NCI-H1436 (cell line): Measurements from ENCODE around the gene PIP4K2C.
A peak's percentile ranks its signal among the peaks of the same experiment; 100 is the strongest.
"Not testable (repeated sequence)": the region's sequence is repeated elsewhere in the genome, so short reads cannot be mapped to it uniquely, and the experiment has no call there.

Experiments used
- DNase-seq: peaks from one replicate; lab custom pipeline; 2025; lab: John Stamatoyannopoulos, UW

PIP4K2C gene

DNA sequence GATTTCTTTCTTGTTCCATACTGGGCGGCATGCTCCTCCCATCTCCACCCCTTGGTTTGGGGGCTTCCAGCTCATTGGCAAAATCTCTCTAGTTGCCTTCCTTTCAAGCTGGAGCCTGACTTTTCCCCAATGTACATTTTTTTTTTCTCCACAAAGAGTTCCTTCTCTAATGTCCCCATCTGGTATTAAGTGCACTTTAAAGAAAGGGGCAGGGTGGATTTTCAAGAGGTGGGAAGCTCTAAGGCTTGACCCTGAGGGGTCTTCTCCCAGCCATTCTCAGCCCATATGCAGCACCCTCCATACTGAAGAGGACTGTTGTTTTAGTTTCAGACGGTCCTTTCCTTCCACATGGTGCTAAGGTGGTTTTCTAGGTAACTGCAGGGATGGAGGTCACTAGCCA is 5.8 kb upstream of the PIP4K2C start:
- DNase-seq: no peak

DNA sequence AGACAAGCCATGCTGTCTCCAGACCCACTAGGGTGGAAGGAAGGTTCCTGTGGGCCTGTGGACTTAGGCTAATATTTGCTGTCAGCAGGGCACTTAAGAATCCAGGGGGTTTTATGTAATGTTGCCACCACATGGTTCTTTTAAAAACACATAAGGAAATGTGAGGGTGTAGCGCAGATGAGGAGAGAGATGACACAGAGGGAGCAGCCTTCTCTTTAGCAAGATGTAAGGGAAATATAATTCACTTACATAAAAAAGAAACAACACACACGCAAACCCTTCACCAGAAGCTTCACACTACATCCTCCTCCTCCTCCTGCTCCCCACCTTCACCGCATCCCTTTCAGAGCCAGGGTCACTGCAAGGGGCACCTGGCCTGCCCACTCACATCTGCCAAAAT is 4.9 kb upstream of the PIP4K2C start:
- no peak for DNase-seq

DNA sequence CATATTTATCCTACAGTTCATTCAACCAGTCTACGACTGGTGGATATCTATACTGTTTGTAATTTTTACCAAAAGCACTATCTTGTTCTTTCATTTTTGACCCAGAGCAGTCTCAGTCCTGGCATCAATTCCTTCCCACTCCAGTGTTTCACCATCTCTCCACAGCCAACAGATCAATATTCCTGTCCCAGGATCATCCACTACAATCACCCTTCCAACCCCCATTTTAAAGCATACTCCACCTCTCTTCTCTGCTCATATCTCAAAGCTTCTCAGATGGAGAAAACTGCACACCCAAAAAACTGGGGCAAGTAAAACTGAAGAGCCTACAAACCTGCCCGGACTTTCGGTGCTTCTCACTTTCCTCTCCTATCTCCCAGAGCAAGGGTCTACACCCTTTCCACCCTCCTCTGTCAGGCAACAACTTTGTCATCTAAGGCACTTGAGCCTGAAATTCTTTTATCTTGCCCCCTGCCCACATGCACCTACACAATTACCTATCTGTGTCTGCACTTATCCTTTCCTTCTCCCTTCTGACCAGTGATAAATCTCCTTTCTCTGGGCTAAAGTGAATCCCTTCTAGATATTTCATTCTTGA is 4.1 kb upstream of the PIP4K2C start:
- DNase-seq: no peak

- not testable (repeated sequence) for DNase-seq
These were observed 1.9 kb upstream of the PIP4K2C start for GRCh38 chr12:57588951-57589610.

- DNase-seq: no peak
These were observed 521 bp upstream of the PIP4K2C start for GRCh38 chr12:57590479-57590863.

DNA sequence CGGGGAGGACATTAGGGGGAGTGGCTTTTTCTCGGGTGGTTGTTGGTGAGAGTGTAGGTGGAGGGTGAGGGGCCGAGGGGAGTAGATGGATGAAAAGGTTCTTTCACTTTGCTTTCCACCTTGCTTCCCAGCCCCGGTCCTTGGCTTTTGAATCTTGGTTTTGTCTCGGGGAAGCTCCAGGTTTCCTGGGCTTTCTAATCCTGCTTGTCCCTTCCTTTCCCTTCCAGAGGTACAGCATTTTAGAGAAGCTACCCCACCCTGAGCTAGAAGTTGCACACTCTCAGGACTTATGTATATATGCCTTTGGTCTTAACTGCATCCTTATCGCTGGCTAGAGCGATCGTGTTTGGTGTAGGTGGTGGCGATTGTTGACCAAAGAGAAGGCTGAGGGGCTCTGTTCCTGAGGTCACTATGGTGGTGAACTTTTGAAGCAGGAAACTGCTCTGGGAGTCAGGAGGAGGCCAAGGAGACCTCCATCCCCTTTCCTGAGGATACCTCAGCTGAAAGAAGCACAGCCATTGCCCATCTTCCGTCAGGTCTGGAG is 862 bp downstream of the PIP4K2C start:
- DNase-seq: no peak

- DNase-seq: no peak
These were observed 1.7 kb downstream of the PIP4K2C start for GRCh38 chr12:57592551-57593165.

DNA sequence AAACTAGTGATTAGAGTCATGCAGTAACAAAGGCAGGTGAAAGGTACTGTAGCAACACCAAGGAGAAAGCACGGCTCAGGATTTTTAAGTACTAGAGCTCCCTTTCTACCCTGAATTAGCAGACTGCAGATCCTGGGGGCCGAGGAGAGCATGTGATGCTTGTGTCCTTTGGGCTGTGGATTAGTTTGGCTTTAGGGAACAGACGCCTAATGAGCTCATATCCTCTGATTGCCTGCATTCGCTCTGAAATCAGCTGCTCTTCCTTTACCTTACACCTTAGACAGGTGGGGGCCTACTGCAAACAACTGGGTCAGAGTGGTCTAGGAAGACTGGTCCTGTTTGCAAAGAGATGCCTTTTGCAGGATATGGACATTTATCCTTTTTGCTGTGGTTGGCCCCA is 2.2 kb downstream of the PIP4K2C start:
- no peak for DNase-seq

DNA sequence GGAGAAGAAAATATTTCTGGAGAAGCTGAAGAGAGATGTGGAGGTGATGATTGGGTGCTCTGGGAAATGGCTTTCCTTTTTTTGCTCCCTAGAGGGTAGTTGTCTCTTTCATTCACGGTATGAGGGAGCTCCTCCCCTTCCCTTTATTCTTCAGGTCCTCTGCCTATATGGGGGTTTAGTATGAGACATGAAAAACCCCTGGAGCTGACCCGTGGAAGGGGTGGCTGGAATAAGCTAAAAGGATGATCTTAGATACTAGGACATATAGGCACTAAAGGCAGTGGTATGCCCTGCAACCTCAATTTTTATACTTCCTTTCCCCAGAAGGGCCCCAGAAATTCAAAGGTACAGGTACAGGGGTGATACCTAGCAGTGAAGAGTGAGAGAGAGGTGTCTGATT is 9.4 kb downstream of the PIP4K2C start:
- DNase-seq: no peak

DNA sequence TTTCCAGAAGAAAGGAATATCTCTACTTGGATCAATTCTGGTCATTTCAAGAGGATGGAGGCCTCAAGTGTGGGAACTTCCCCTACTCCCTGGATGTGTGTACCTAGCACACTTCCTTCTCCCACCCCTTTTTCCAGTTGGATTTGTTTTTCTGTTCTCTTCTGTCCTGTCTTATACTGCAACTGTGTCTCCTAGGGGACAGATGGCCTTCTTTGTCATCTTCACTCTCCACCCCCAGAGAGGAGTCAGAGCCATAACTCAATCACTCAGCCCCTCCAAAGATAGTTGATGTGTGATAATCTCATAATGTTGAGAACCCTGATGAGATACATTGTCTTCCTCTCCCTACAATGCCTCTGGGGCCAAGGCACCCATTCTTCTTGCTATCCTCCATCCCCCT is 11.6 kb downstream of the PIP4K2C start:
- DNase-seq: no peak

DNA sequence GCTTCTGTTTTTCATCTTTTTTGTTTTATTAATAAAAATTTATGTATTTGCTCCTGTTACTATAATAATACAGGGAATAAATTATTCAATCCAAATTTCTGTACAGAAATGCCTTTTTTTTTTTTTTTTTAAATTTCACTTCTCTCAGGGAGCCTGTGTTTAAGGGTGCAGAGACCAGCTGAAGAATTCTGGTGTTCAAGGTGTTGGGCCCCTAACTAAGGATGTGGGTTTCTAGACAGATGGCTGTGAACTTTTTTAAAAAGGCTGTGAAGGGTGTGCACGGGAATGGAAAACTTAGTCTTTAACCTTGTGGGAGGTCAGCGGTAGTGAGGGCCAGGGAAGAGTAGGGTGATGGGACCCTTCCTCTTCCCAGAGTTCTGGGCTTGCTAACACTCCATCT is 12.3 kb downstream of the PIP4K2C start:
- DNase-seq: no peak

DNA sequence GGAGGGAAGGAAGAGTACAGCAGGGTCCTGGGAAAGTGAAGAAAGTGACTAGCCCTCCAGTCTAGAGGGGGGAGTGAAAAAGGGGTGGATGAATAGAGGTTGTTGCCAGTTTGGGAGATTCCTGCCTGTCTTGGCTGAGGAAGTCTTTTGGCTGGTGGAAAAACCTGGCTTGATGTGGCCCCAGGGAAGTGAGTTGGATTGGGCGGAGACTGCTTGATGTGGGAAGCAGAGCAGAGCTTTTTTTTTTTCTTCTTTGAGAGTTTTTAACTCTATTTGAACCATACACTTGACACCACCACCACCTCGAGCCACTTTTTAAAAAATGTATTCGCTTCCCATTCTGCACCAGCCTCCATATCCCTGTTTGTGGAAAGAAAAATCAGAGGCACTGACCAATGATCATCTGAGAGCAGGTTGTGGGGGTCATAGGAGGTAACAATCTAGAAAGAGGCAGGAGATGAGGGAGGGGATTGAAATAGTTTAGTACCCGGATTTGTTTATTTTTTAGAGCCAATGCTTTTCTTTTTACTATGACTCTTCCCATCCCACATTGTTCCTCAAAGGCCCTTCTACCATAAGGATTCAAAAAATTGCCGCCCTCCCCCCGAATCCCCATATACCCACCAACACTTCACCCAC is 12.9 kb downstream of the PIP4K2C start:
- DNase-seq: no peak

DNA sequence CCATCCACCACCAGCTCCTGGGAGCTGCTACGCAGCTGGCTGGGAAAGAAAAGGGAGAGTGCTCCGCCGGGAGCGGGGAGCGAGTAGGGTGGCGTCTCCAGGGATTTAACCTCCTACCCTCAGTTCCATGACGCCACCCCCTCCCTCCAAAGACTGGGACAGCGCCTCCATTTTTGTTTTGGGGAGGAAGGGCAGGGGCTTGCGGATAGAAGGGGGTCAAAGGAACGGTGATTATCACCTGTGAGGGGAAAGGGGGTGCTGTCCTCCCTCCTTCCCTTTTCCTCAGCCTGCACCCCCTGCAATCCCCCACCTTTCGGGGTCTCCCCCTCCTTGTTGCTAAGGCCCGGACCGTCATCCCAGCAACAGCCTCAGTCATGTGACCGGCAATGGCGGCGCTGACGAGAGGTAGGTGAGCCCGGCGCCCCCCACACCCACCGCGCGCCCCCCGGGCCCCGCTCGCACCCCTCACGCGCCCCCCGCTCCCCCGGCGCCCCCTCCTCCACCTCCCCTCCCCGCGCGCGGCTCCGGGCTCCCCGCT is 13.5 kb downstream of the PIP4K2C start, which contains the start of gene DTX3:
Gene DTX3 (plus strand): TSS at position 371 of the 538 bp plus-strand sequence. CDS start 1,694 bp downstream, outside the sequence.
- peak; percentile 73 for DNase-seq

- DNase-seq: no peak
These were observed 14.2 kb downstream of the PIP4K2C start for GRCh38 chr12:57604992-57605810.

GRCh38 chr12:57605811-57606311 is 14.9 kb downstream of the PIP4K2C start:
- no peak for DNase-seq

- no peak for DNase-seq
These were observed 15.4 kb downstream of the PIP4K2C start for GRCh38 chr12:57606399-57606798.

GRCh38 chr12:57606821-57607220 is 15.8 kb downstream of the PIP4K2C start:
- no peak for DNase-seq

DNA sequence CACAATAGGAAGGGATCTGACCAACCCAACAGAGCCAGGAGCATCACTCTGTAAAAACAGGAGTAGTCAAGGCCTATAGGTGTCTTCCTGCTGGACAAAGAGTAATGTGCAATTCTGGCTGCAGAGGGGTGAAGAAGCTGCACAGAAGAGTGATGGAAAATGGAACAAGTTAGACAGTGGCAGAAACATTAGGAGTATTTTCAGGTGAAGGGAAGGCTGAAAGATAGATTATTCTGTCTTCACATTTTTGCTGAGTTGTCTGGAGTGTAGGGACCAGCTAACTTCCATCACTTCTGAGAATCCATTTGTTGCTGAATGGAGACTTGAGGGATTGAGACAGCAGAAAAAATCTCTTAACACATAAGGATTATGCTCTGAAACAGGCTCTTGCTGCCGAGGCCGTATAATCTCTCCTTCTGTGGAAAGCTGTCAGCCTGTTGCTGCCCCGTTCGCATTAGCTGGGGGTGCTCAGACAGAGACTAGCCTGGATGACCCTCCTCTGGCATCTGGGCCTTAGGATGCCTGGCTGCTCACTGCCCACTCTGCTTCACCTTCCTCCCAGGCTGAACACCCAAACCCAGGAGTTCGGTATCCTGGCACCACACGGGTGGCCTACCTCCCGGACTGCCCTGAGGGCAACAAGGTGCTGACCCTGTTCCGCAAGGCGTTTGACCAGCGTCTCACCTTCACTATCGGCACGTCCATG is 17.1 kb downstream of the PIP4K2C start:
- DNase-seq: no peak

DNA sequence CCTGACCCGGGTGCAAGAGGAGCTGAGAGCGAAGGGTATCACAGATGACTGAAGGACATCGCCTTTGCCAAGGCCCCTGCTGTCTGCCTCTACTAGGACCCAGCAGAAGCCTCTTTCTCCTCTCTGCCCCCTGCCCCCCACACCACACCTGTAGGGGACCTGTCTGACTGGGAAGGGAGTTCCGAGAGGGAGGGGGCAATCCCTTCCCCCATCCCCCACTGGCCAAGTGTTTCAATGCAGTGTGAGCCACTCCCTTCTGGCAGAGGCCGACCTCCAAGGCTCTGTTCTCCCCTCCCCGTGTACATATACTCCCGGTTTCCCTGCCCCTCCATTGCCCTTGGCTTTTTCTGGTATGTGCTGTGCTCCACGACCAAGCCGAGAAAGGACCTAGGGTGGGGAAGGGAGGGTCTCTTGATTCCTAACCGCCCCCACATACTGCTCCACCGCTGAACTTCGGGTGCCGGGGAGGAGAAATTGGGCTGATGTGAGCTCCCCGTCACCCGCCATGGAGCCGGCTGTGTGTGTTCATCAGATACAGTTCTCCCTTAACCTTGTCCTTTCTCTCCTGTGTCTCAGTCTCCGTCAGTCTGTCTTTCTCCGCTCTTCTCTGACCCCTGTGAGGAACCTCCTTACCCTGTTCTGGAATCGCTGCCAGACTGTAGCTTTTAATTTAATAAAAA is 18.2 kb downstream of the PIP4K2C start:
- no peak for DNase-seq
